HG02852 (cell line): Measurements from ENCODE around the gene KRTAP27-1.

ENCODE experiments used
- ATAC-seq: cut with Tn5 transposase; IDR thresholded peaks from one replicate; pipeline ENCODE4 v1.9.1; 2021; ENCODE audit warnings: mild to moderate bottlenecking, moderate library complexity; ENCODE audit not compliant: unreplicated experiment

KRTAP27-1 gene

DNA sequence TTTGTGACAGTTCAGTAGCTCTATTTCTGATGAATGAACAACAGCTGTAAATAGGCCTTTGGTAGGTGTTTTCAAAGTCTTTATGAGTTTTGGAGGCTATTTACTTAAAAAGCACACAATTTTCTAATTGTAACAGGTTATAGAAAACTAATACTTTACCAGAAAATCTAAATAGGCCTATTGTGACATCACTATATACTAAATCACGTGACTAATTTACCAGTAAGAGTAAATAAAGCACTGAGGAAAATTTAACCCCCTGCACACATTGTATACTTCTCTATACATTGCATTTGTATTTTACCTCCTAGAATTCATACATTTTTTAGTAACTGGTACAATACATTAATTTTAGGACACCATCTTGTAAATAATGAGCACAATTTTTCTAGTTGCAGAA, 32.4 kb downstream of the KRTAP27-1 start:
- ATAC-seq = no peak

- ATAC-seq = no peak
These were observed 48.3 kb downstream of the KRTAP27-1 start, which contains the start of gene KRTAP25-1 for GRCh38 chr21:30289215-30289614. TSS of gene KRTAP25-1 (minus strand) at chr21:30289514. CDS start at chr21:30289490, 24 bp downstream.
